ENCODE data around the gene NR3C1. TPM values are rescaled to one million over a fixed set of nuclear protein-coding genes. Genes with fewer than 3 reads are reported as not detected.
A peak's percentile ranks its signal among the peaks of the same experiment; 100 is the strongest.

The NR3C1 gene
- total and polyA plus RNA-seq, 2 of the 13 experiments (the other 11 are each of a cell fraction or from before 2014, with no cell fraction given), result 10.0 to 24.3 TPM

DNA sequence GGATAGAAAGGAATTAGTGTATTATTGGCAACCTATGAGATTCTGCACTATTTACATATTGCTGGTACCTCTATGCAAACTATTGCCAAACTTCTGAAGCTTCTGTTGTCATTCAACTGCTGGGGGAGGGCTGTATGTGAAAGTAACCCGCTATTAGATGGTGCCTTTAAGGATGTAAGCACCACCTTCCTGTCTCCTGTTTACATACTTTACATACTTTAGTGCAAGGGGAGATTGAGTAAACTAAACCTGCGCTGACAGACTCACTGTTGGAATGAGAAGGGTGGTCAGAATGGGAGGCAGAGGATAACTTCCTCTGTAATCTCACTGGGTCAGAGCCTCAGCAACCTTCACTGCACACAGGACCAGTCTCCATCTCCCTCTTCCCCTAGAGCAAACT is 123.8 kb downstream of the NR3C1 start:
- Histone ChIP-seq H3K9ac (ENCODE audit: insufficient read depth, low read depth, low read length) (no peak overlapping the region), H4K20me1 (ENCODE audit: insufficient read depth, low read length) (no peaks in the 10 kb centered on the region), H3K4me2 (ENCODE audit: low read depth, low read length) (no peak overlapping the region), H3K9me3 (ENCODE audit: low read length) (no peaks in the 10 kb centered on the region), H2AFZ (ENCODE audit: low read length) (no peak overlapping the region), H3K79me2 (ENCODE audit: insufficient read depth, low read length) (no peaks in the 10 kb centered on the region), H3K4me3 (replicated peaks in 1 of 3; ENCODE audit: insufficient read depth in 1 of 3, low read depth in 2 of 3, low read length in 3 of 3) (no peak overlapping the region), H3K27ac (ENCODE audit: extremely low read length, insufficient read depth, low read length) (no peak overlapping the region), H3K27me3 (ENCODE audit: control insufficient read depth in 1 of 2, insufficient read depth in 2 of 2, low read length in 2 of 2) (no peaks in the 10 kb centered on the region), H3K4me1 (ENCODE audit: insufficient read depth, low read length) (peaks cover 10% of the 10 kb centered on the region), H3K36me3 (replicated peaks in 1 of 2; ENCODE audit: control insufficient read depth in 1 of 2, insufficient read depth in 2 of 2, low read length in 2 of 2) (peaks cover 0 to 11% of the 10 kb centered on the region in 2 experiments; a peak in 2 of 5 replicates)
- no TSS peak for BruUV-seq (replicated peaks)
- intact Hi-C loops (cut with micrococcal nuclease; ENCODE audit: unreplicated experiment), result no loop called here
- FAIRE-seq, result peak; percentile 87
- peak; percentile 99 for ATAC-seq
- ChIA-PET CTCF (ENCODE audit: low intra/inter-chr PET ratio, low total read pairs) (no interaction called here), POLR2A (no interaction called here)
- WGBS (ENCODE audit: low lambda C conversion rate), result 25% methylated on average over 2 of the region's 2 CpGs
- in situ Hi-C loops (cut with HindIII; ENCODE audit: extremely low pct_ligation_motif_present, low pct_unique_long_range_greater_than_20kb), result no loop called here
- DNase-seq (ENCODE audit: low spot score), result peak; percentile 88
- TF ChIP-seq, protein P1, sequence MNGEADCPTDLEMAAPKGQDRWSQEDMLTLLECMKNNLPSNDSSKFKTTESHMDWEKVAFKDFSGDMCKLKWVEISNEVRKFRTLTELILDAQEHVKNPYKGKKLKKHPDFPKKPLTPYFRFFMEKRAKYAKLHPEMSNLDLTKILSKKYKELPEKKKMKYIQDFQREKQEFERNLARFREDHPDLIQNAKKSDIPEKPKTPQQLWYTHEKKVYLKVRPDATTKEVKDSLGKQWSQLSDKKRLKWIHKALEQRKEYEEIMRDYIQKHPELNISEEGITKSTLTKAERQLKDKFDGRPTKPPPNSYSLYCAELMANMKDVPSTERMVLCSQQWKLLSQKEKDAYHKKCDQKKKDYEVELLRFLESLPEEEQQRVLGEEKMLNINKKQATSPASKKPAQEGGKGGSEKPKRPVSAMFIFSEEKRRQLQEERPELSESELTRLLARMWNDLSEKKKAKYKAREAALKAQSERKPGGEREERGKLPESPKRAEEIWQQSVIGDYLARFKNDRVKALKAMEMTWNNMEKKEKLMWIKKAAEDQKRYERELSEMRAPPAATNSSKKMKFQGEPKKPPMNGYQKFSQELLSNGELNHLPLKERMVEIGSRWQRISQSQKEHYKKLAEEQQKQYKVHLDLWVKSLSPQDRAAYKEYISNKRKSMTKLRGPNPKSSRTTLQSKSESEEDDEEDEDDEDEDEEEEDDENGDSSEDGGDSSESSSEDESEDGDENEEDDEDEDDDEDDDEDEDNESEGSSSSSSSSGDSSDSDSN (CRISPR knock-in tag; IDR thresholded peaks at IDR 0.05), result no peak
- TF ChIP-seq, protein P2, sequence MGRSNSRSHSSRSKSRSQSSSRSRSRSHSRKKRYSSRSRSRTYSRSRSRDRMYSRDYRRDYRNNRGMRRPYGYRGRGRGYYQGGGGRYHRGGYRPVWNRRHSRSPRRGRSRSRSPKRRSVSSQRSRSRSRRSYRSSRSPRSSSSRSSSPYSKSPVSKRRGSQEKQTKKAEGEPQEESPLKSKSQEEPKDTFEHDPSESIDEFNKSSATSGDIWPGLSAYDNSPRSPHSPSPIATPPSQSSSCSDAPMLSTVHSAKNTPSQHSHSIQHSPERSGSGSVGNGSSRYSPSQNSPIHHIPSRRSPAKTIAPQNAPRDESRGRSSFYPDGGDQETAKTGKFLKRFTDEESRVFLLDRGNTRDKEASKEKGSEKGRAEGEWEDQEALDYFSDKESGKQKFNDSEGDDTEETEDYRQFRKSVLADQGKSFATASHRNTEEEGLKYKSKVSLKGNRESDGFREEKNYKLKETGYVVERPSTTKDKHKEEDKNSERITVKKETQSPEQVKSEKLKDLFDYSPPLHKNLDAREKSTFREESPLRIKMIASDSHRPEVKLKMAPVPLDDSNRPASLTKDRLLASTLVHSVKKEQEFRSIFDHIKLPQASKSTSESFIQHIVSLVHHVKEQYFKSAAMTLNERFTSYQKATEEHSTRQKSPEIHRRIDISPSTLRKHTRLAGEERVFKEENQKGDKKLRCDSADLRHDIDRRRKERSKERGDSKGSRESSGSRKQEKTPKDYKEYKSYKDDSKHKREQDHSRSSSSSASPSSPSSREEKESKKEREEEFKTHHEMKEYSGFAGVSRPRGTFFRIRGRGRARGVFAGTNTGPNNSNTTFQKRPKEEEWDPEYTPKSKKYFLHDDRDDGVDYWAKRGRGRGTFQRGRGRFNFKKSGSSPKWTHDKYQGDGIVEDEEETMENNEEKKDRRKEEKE (IDR thresholded peaks at IDR 0.05), result no peak
- TF ChIP-seq MEIS1 (CRISPR knock-in tag; IDR thresholded peaks at IDR 0.05; ENCODE audit: borderline replicate concordance), result no peak
- TF ChIP-seq RAD51 (IDR thresholded peaks at IDR 0.05; ENCODE audit: borderline replicate concordance), result no peak
- no peak for TF ChIP-seq HNRNPH1 (optimal IDR thresholded peaks at IDR 0.05; ENCODE audit: low read depth, low read length)
- TF ChIP-seq KLF6 (CRISPR knock-in tag; IDR thresholded peaks at IDR 0.05), result no peak
- TF ChIP-seq ZNF644 (CRISPR knock-in tag; IDR thresholded peaks at IDR 0.05; ENCODE audit: low read depth), result no peak
- TF ChIP-seq, protein P3, sequence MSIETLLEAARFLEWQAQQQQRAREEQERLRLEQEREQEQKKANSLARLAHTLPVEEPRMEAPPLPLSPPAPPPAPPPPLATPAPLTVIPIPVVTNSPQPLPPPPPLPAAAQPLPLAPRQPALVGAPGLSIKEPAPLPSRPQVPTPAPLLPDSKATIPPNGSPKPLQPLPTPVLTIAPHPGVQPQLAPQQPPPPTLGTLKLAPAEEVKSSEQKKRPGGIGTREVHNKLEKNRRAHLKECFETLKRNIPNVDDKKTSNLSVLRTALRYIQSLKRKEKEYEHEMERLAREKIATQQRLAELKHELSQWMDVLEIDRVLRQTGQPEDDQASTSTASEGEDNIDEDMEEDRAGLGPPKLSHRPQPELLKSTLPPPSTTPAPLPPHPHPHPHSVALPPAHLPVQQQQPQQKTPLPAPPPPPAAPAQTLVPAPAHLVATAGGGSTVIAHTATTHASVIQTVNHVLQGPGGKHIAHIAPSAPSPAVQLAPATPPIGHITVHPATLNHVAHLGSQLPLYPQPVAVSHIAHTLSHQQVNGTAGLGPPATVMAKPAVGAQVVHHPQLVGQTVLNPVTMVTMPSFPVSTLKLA (IDR thresholded peaks at IDR 0.05), result no peak
- TF ChIP-seq, protein P4, sequence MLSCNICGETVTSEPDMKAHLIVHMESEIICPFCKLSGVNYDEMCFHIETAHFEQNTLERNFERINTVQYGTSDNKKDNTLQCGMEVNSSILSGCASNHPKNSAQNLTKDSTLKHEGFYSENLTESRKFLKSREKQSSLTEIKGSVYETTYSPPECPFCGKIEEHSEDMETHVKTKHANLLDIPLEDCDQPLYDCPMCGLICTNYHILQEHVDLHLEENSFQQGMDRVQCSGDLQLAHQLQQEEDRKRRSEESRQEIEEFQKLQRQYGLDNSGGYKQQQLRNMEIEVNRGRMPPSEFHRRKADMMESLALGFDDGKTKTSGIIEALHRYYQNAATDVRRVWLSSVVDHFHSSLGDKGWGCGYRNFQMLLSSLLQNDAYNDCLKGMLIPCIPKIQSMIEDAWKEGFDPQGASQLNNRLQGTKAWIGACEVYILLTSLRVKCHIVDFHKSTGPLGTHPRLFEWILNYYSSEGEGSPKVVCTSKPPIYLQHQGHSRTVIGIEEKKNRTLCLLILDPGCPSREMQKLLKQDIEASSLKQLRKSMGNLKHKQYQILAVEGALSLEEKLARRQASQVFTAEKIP (CRISPR knock-in tag; IDR thresholded peaks at IDR 0.05; ENCODE audit: borderline replicate concordance), result no peak
- no peak for TF ChIP-seq ZNF678 (CRISPR knock-in tag; IDR thresholded peaks at IDR 0.05)
- TF ChIP-seq ZEB1 (IDR thresholded peaks at IDR 0.05; ENCODE audit: insufficient replicate concordance, low read depth), result peak; percentile 68
- TF ChIP-seq ZNF616 (CRISPR knock-in tag; IDR thresholded peaks at IDR 0.05; ENCODE audit: low read depth), result no peak
- no peak for TF ChIP-seq CBX5 (CRISPR knock-in tag; IDR thresholded peaks at IDR 0.05; ENCODE audit: borderline replicate concordance)
- TF ChIP-seq ZNF367 (CRISPR knock-in tag; IDR thresholded peaks at IDR 0.05; ENCODE audit: borderline replicate concordance), result no peak
- TF ChIP-seq, protein P5, sequence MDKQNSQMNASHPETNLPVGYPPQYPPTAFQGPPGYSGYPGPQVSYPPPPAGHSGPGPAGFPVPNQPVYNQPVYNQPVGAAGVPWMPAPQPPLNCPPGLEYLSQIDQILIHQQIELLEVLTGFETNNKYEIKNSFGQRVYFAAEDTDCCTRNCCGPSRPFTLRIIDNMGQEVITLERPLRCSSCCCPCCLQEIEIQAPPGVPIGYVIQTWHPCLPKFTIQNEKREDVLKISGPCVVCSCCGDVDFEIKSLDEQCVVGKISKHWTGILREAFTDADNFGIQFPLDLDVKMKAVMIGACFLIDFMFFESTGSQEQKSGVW (CRISPR knock-in tag; IDR thresholded peaks at IDR 0.05; ENCODE audit: borderline replicate concordance), result no peak
- TF ChIP-seq HMG20B (CRISPR knock-in tag; conservative IDR thresholded peaks at IDR 0.05), result peak; percentile 64; the same call in 1 of the 2 replicates
- no peak for TF ChIP-seq ZNF724P (CRISPR knock-in tag; IDR thresholded peaks at IDR 0.05; ENCODE audit: borderline replicate concordance)

All from HepG2 (cell line).